ENCODE results near the gene ACBD7.

ACBD7 gene

GRCh38 chr10:15059914-15060313 lies 28.7 kb downstream of the ACBD7 start:
- TF ChIP-seq TAF1 (IDR thresholded peaks at IDR 0.05; ENCODE audit: borderline replicate concordance, insufficient read depth, low read length) (no peak), POLR2AphosphoS5 (IDR thresholded peaks at IDR 0.05; ENCODE audit: low read depth, low read length) (no peak), FOXP2 (optimal IDR thresholded peaks at IDR 0.05; ENCODE audit: borderline replicate concordance, extremely low read depth, extremely low read length, insufficient read depth) (no peak), REST (IDR thresholded peaks at IDR 0.05; ENCODE audit: insufficient read depth in 1 of 2, low read depth in 2 of 2, low read length in 2 of 2) (no peak), SIN3A (IDR thresholded peaks at IDR 0.05; ENCODE audit: borderline replicate concordance, insufficient read depth, low read length) (no peak)

- TF ChIP-seq FOXP2 (optimal IDR thresholded peaks at IDR 0.05; ENCODE audit: borderline replicate concordance, extremely low read depth, extremely low read length, insufficient read depth) (no peak), SIN3A (IDR thresholded peaks at IDR 0.05; ENCODE audit: borderline replicate concordance, insufficient read depth, low read length) (no peak)
Observed at GRCh38 chr10:15058689-15059088, 29.9 kb downstream of the ACBD7 start.

DNA sequence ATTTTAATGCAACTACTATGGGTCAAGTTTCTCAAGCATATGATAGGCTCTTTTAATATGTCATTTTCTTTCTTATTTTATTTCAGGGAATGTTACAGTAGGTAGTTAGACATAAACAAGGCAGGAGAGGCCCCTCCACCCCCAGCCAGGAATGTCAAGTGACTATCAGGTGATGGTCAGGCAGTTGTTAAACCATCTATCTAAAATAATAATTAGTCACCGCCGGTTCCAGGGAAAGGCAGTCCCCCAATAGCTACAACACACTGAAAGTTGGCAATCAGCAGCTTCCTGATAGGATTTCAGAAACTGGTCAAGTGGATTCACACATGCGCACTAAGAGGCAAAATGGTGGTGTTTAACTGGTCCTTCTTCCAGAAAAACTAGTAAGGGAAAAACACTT lies 35.5 kb downstream of the ACBD7 start:
- TF ChIP-seq POLR2AphosphoS5 (IDR thresholded peaks at IDR 0.05; ENCODE audit: low read depth, low read length) = no peak
- no peak for TF ChIP-seq TAF1 (IDR thresholded peaks at IDR 0.05; ENCODE audit: borderline replicate concordance, insufficient read depth, low read length)
- TF ChIP-seq REST (IDR thresholded peaks at IDR 0.05; ENCODE audit: insufficient read depth in 1 of 2, low read depth in 2 of 2, low read length in 2 of 2) = no peak
- TF ChIP-seq SIN3A (IDR thresholded peaks at IDR 0.05; ENCODE audit: borderline replicate concordance, insufficient read depth, low read length) = no peak
- TF ChIP-seq FOXP2 (optimal IDR thresholded peaks at IDR 0.05; ENCODE audit: borderline replicate concordance, extremely low read depth, extremely low read length, insufficient read depth) = no peak

- no peak for TF ChIP-seq POLR2AphosphoS5 (IDR thresholded peaks at IDR 0.05; ENCODE audit: low read depth, low read length)
Observed at GRCh38 chr10:15052121-15052520, 36.5 kb downstream of the ACBD7 start.

GRCh38 chr10:15049533-15049932 lies 39.0 kb downstream of the ACBD7 start:
- TF ChIP-seq SIN3A (IDR thresholded peaks at IDR 0.05; ENCODE audit: borderline replicate concordance, insufficient read depth, low read length) (no peak), REST (IDR thresholded peaks at IDR 0.05; ENCODE audit: insufficient read depth in 1 of 2, low read depth in 2 of 2, low read length in 2 of 2) (no peak), POLR2AphosphoS5 (IDR thresholded peaks at IDR 0.05; ENCODE audit: low read depth, low read length) (no peak), TAF1 (IDR thresholded peaks at IDR 0.05; ENCODE audit: borderline replicate concordance, insufficient read depth, low read length) (no peak)

GRCh38 chr10:15046626-15047025 lies 42.0 kb downstream of the ACBD7 start:
- no peak for TF ChIP-seq FOXP2 (optimal IDR thresholded peaks at IDR 0.05; ENCODE audit: borderline replicate concordance, extremely low read depth, extremely low read length, insufficient read depth)
- no peak for TF ChIP-seq REST (IDR thresholded peaks at IDR 0.05; ENCODE audit: insufficient read depth in 1 of 2, low read depth in 2 of 2, low read length in 2 of 2)
- no peak for TF ChIP-seq SIN3A (IDR thresholded peaks at IDR 0.05; ENCODE audit: borderline replicate concordance, insufficient read depth, low read length)

Measured in PFSK-1 (cell line).